Measurements from ENCODE around the gene MIA2. TPM values are rescaled to one million over a fixed set of nuclear protein-coding genes. Genes with fewer than 3 reads are reported as not detected.

The MIA2 gene
- total RNA-seq, 1 experiment from 2014 or later = 11.8 TPM

DNA sequence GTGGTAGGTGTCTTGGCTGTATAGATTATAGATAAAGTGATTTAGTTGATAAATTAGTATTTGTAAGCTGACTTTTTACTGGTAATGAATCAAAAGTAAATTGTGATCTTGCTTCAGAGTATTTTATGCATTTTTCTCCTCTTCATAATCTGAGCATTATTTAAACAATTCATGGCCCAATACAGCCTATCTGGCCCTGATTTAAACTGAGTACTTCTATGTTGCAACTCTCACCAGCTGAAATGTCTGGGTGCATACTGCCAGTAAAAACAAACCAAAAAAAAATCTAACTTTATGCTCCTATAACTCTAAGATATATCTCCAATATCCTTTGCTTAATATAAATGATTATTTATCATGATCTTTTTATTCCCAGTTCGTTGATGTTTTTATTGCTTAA lies 86.6 kb downstream of the MIA2 start:
- ATAC-seq = no peak
- Histone ChIP-seq H3K4me1 (ENCODE audit: insufficient read depth, low read length) (0 out of 2 replicates have a peak, but pooled peaks cover 5% of the 10 kb centered on the region), H3K9ac (ENCODE audit: low read length) (no peak overlapping the region), H2AFZ (ENCODE audit: low read length) (no peak overlapping the region), H3K36me3 (ENCODE audit: low read depth, low read length) (peaks cover 3% of the 10 kb centered on the region; the same call in 1 of the 2 replicates), H3K9me3 (ENCODE audit: low read length) (no peaks in the 10 kb centered on the region), H4K20me1 (ENCODE audit: low read length) (no peaks in the 10 kb centered on the region), H3K9me2 (replicated peaks; ENCODE audit: low read length) (no peaks in the 10 kb centered on the region), H3K79me2 (ENCODE audit: low read length) (no peaks in the 10 kb centered on the region), H3K27me3 (ENCODE audit: low read length) (no peaks in the 10 kb centered on the region), H3F3A (ENCODE audit: low read length, unreplicated experiment) (no peaks in the 10 kb centered on the region), H3K4me3 (ENCODE audit: low read length) (no peak overlapping the region), H3K4me2 (ENCODE audit: low read length) (no peak overlapping the region), H3K27ac (ENCODE audit: low read length) (no peak overlapping the region)
- POLR2A ChIA-PET (ENCODE audit: unreplicated experiment) = no interaction called here
- no peak for DNase-seq
- BruUV-seq (replicated peaks) = no TSS peak
- intact Hi-C loops (cut with micrococcal nuclease) = no loop called here
- TF ChIP-seq EZH2phosphoT487 (IDR thresholded peaks at IDR 0.05; ENCODE audit: borderline replicate concordance, low read length) (no peak), EZH2 (IDR thresholded peaks at IDR 0.05; ENCODE audit: low read length, unreplicated experiment) (no peak)
- TF ChIP-seq, protein P1, sequence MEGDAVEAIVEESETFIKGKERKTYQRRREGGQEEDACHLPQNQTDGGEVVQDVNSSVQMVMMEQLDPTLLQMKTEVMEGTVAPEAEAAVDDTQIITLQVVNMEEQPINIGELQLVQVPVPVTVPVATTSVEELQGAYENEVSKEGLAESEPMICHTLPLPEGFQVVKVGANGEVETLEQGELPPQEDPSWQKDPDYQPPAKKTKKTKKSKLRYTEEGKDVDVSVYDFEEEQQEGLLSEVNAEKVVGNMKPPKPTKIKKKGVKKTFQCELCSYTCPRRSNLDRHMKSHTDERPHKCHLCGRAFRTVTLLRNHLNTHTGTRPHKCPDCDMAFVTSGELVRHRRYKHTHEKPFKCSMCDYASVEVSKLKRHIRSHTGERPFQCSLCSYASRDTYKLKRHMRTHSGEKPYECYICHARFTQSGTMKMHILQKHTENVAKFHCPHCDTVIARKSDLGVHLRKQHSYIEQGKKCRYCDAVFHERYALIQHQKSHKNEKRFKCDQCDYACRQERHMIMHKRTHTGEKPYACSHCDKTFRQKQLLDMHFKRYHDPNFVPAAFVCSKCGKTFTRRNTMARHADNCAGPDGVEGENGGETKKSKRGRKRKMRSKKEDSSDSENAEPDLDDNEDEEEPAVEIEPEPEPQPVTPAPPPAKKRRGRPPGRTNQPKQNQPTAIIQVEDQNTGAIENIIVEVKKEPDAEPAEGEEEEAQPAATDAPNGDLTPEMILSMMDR (conservative IDR thresholded peaks at IDR 0.05; ENCODE audit: low read depth, low read length) = no peak
- CTCF ChIA-PET = no interaction called here

DNA sequence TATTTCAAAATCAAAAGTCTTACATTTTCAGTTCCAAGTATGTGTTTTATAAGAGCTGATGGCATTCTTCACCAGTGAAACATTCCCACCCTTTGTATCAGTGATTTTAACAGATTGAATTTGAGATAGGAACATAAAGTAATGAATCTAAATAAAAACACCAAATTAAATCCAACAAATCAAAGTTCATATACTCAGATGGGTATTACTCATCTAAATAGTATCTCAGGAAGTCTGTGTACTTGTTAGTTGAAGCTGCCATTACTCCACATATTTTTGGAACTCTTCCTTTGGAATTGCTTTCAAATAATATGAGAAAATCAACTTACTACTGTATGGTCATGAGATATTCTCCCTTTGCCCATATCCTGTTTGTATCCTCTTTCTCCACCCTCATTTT lies 89.1 kb downstream of the MIA2 start:
- intact Hi-C loops (cut with micrococcal nuclease) = no loop called here
- no peaks in the 10 kb centered on the region for H3K27me3 ChIP-seq (ENCODE audit: low read length)
- H3K36me3 ChIP-seq (ENCODE audit: low read depth, low read length) = peaks cover 9% of the 10 kb centered on the region; the same call in 1 of the 2 replicates
- no peaks in the 10 kb centered on the region for H3K79me2 ChIP-seq (ENCODE audit: low read length)
- no peak for ATAC-seq
- no peak for DNase-seq
- 0 out of 2 replicates have a peak, but pooled peaks cover 5% of the 10 kb centered on the region for H3K4me1 ChIP-seq (ENCODE audit: insufficient read depth, low read length)
- POLR2A ChIA-PET (ENCODE audit: unreplicated experiment) = no interaction called here
- TF ChIP-seq, protein P1 (conservative IDR thresholded peaks at IDR 0.05; ENCODE audit: low read depth, low read length) = no peak
- no peak for TF ChIP-seq EZH2phosphoT487 (IDR thresholded peaks at IDR 0.05; ENCODE audit: borderline replicate concordance, low read length)
- no peak for TF ChIP-seq EZH2 (IDR thresholded peaks at IDR 0.05; ENCODE audit: low read length, unreplicated experiment)
- CTCF ChIA-PET = no interaction called here
- no peak overlapping the region for H3K4me2 ChIP-seq (ENCODE audit: low read length)
- H3K9me2 ChIP-seq (replicated peaks; ENCODE audit: low read length) = no peaks in the 10 kb centered on the region
- no peaks in the 10 kb centered on the region for H3F3A ChIP-seq (ENCODE audit: low read length, unreplicated experiment)
- no peak overlapping the region for H3K27ac ChIP-seq (ENCODE audit: low read length)
- H4K20me1 ChIP-seq (ENCODE audit: low read length) = no peaks in the 10 kb centered on the region
- H3K9me3 ChIP-seq (ENCODE audit: low read length) = no peaks in the 10 kb centered on the region
- no peak overlapping the region for H2AFZ ChIP-seq (ENCODE audit: low read length)
- no TSS peak for BruUV-seq (replicated peaks)
- no peak overlapping the region for H3K9ac ChIP-seq (ENCODE audit: low read length)
- H3K4me3 ChIP-seq (ENCODE audit: low read length) = no peak overlapping the region

DNA sequence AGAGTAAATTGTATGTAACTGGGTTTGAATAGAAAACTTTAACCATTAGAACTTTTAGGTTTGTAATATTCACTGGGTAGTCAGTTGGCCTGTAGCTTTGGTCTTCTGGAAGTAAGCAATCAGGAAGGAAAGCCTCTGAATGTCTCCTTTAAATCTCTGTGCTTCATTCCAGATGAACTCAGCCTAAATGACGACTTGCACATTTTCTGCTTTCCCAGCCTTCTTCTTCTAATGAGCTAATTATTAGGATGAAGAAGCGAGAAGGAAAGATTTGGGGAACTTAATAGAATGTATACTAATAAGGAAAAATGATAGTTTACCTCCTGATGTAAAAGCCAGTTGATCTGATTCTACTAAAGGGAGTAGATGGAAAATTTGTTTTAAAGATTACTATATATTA lies 90.4 kb downstream of the MIA2 start:
- Histone ChIP-seq H3F3A (ENCODE audit: low read length, unreplicated experiment) (no peaks in the 10 kb centered on the region), H3K79me2 (ENCODE audit: low read length) (no peaks in the 10 kb centered on the region), H3K4me2 (ENCODE audit: low read length) (no peak overlapping the region), H3K27ac (ENCODE audit: low read length) (no peak overlapping the region), H3K9ac (ENCODE audit: low read length) (no peak overlapping the region), H3K9me2 (replicated peaks; ENCODE audit: low read length) (no peaks in the 10 kb centered on the region), H3K9me3 (ENCODE audit: low read length) (no peaks in the 10 kb centered on the region), H4K20me1 (ENCODE audit: low read length) (no peaks in the 10 kb centered on the region), H3K4me1 (ENCODE audit: insufficient read depth, low read length) (no peaks in the 10 kb centered on the region), H2AFZ (ENCODE audit: low read length) (no peak overlapping the region), H3K4me3 (ENCODE audit: low read length) (no peak overlapping the region), H3K27me3 (ENCODE audit: low read length) (no peaks in the 10 kb centered on the region), H3K36me3 (ENCODE audit: low read depth, low read length) (peaks cover 9% of the 10 kb centered on the region; the same call in 1 of the 2 replicates)
- intact Hi-C loops (cut with micrococcal nuclease) = no loop called here
- POLR2A ChIA-PET (ENCODE audit: unreplicated experiment) = interaction anchor here (0.7 kb wide), 1 partner anchor 15 kb away, joined by 3 read pairs; no protein-coding TSS in a partner anchor
- DNase-seq = no peak
- no peak for TF ChIP-seq EZH2 (IDR thresholded peaks at IDR 0.05; ENCODE audit: low read length, unreplicated experiment)
- TF ChIP-seq, protein P1 (conservative IDR thresholded peaks at IDR 0.05; ENCODE audit: low read depth, low read length) = no peak
- TF ChIP-seq EZH2phosphoT487 (IDR thresholded peaks at IDR 0.05; ENCODE audit: borderline replicate concordance, low read length) = no peak
- ATAC-seq = no peak
- BruUV-seq (replicated peaks) = no TSS peak
- CTCF ChIA-PET = no interaction called here

Measured in PC-3 (cell line).